Right renal cortex interstitium (tissue), 3 donors: Measurements from ENCODE around the gene ADISSP. TPM values are rescaled to one million over a fixed set of nuclear protein-coding genes. Genes with fewer than 3 reads are reported as not detected.

Experiments used
- polyA plus RNA-seq, 3 donors: library from polyadenylated mRNA; unstranded; fragments of 120-200 nt; gene quantifications; one replicate each; pipeline ENCODE4 v1.2.1, GENCODE V29; 2013; ENCODE audit not compliant: insufficient read length in 3 of 3

The ADISSP gene
- polyA plus RNA-seq, 3 donors, result 18.0 to 23.7 (median 20.3) TPM

Other genes starting within 250 kb of the ADISSP start
- gene GFRA4, start 104.4 kb downstream of the ADISSP start, polyA plus RNA-seq, result not detected
- gene ADAM33, start 85.7 kb downstream of the ADISSP start, polyA plus RNA-seq, result 1 to 10 TPM; 3.9 to 5.1 (median 4.2) TPM
- gene SIGLEC1, start 55.2 kb downstream of the ADISSP start, polyA plus RNA-seq, result under 1 TPM; 0.58 to 0.72 (median 0.60) TPM
- 10 to 100 TPM; 12.8 to 13.1 (median 13.0) TPM for gene HSPA12B, start 35.1 kb downstream of the ADISSP start, polyA plus RNA-seq
- 1 to 10 TPM; 1.3 to 2.0 (median 2.0) TPM for gene SPEF1, start 13.7 kb upstream of the ADISSP start, polyA plus RNA-seq
- 10 to 100 TPM; 34.3 to 41.0 (median 38.6) TPM for gene CENPB, start 19.0 kb upstream of the ADISSP start, polyA plus RNA-seq
- 10 to 100 TPM; 28.9 to 34.5 (median 34.0) TPM for gene CDC25B, start 28.6 kb upstream of the ADISSP start, polyA plus RNA-seq
- 1 to 10 TPM; 8.1 to 9.3 (median 8.4) TPM for gene AP5S1, start 52.8 kb upstream of the ADISSP start, polyA plus RNA-seq
- gene MAVS, start 79.1 kb upstream of the ADISSP start, polyA plus RNA-seq, result 10 to 100 TPM; 23.9 to 28.3 (median 25.2) TPM
- 10 to 100 TPM; 33.0 to 42.2 (median 39.7) TPM for gene PANK2, start 121.6 kb upstream of the ADISSP start, polyA plus RNA-seq
- 10 to 100 TPM; 19.7 to 21.4 (median 20.9) TPM for gene RNF24, start 247.8 kb upstream of the ADISSP start, polyA plus RNA-seq